Left lung (tissue), 10 donors: ENCODE data around the gene TOX2. TPM values are rescaled to one million over a fixed set of nuclear protein-coding genes. Genes with fewer than 3 reads are reported as not detected.

Source experiments
- ATAC-seq: fragments of 200-7000 bp; cut with Tn5 transposase; one replicate; pipeline ENCODE4 v1.9.1; 2020; ENCODE audit warnings: moderate library complexity
- DNase-seq, 4 donors: peaks; one replicate each; pipeline ENCODE4 v3.0.0-alpha.2; 2013 to 2020
- H3K27ac ChIP-seq, 2 donors: fragments of 200-600 bp; sonication (generic) in 1 of 2; one replicate each; pipeline versions ENCODE4 v1.5.0 to v1.8.0; 2020 to 2021
- H3K27me3 ChIP-seq, 2 donors: fragments of 200-600 bp; sonication (generic) in 1 of 2; one replicate each; pipeline versions ENCODE4 v1.5.0 to v1.8.0; 2020 to 2021
- H3K36me3 ChIP-seq, 2 donors: fragments of 200-600 bp; sonication (generic) in 1 of 2; one replicate each; pipeline versions ENCODE4 v1.5.0 to v1.8.0; 2020 to 2021
- H3K4me1 ChIP-seq, 2 donors: fragments of 200-600 bp; one replicate each; pipeline ENCODE4 v1.8.0; 2021
- H3K4me3 ChIP-seq, 2 donors: fragments of 200-600 bp; sonication (generic) in 1 of 2; one replicate each; pipeline versions ENCODE4 v1.5.0 to v1.8.0; 2020 to 2021; ENCODE audit warnings: mild to moderate bottlenecking in 1 of 2
- H3K9me3 ChIP-seq, 2 donors: fragments of 200-600 bp; sonication (generic) in 1 of 2; one replicate each; pipeline versions ENCODE4 v1.5.0 to v1.8.0; 2020 to 2021
- CTCF ChIP-seq, 2 donors: fragments of 200-600 bp; sonication (generic) in 1 of 2; IDR thresholded peaks; one replicate each; pipeline versions ENCODE4 v1.5.0 to v1.8.0; 2021; ENCODE audit warnings: antibody characterized with exemption in 2 of 2
- intact Hi-C, 2 donors: fragments of 100-400 bp; cut with DNase I; formaldehyde crosslinking; loops; one replicate each; pipeline versions ENCODE4 v1.11.2 to v1.14.2; 2022
- polyA plus RNA-seq, 6 donors: library from polyadenylated mRNA; unstranded; fragments of 120-200 nt; gene quantifications; one replicate each; pipeline ENCODE4 v1.2.1, GENCODE V29; 2013; ENCODE audit not compliant: insufficient read length in 6 of 6
- total RNA-seq, 2 donors: library from RNA; stranded (reverse); fragmentation: NEBNext Ultra II Directional; extraction: Animal tissue kit (Norgen Biotek cat#: 25700); gene quantifications; one replicate each; pipeline ENCODE4 v1.2.1, GENCODE V29; 2021
- donor health status: DM: no; HTN: yes; CAD: no.
- donor health status: DM: no; HTN: no; CAD: no.

The TOX2 gene
- total and polyA plus RNA-seq, 8 donors, result 14.5 to 61.1 (median 41.3) TPM

- intact Hi-C loops, result no loop called here
- Histone ChIP-seq H3K4me3 (no peak overlapping the region), H3K9me3 (no peaks in the 10 kb centered on the region), H3K36me3 (no peaks in the 10 kb centered on the region), H3K27me3 (peaks cover 10 to 59% of the 10 kb centered on the region in 2 donors), H3K27ac (no peak overlapping the region), H3K4me1 (no peaks in the 10 kb centered on the region)
- no peak for ATAC-seq
- no peak for TF ChIP-seq CTCF (IDR thresholded peaks at IDR 0.05)
- DNase-seq, result no peak
Measured at GRCh38 chr20:44113618-44114376, 199.1 kb downstream of the TOX2 start.

- ATAC-seq (no peak), DNase-seq (no peak)
- H3K27me3 ChIP-seq, result peaks cover 10 to 54% of the 10 kb centered on the region in 2 donors
- no peaks in the 10 kb centered on the region for H3K4me1 ChIP-seq
- intact Hi-C loops, result no loop called here
- no peaks in the 10 kb centered on the region for H3K9me3 ChIP-seq
- no peak overlapping the region for H3K27ac ChIP-seq
- H3K4me3 ChIP-seq, result no peak overlapping the region
- H3K36me3 ChIP-seq, result no peaks in the 10 kb centered on the region
- TF ChIP-seq CTCF (IDR thresholded peaks at IDR 0.05), result no peak
Measured at GRCh38 chr20:44115181-44115580, 200.5 kb downstream of the TOX2 start.

GRCh38 chr20:44115762-44116644 lies 201.4 kb downstream of the TOX2 start:
- Histone ChIP-seq H3K9me3 (no peaks in the 10 kb centered on the region), H3K36me3 (no peaks in the 10 kb centered on the region), H3K27ac (no peak overlapping the region), H3K4me3 (no peak overlapping the region), H3K4me1 (no peaks in the 10 kb centered on the region), H3K27me3 (peaks cover 10 to 46% of the 10 kb centered on the region in 2 donors)
- TF ChIP-seq CTCF (IDR thresholded peaks at IDR 0.05), result no peak
- no peak for ATAC-seq
- peak in 1 of 4 donors; percentile 74 for DNase-seq
- intact Hi-C loops, result loop anchor here in 1 of 2 donors (2.0 kb wide), 1 partner anchor 73 kb away; no protein-coding TSS in a partner anchor

- intact Hi-C loops, result loop anchor here in 1 of 2 donors (2.0 kb wide), 1 partner anchor 71 kb away; no protein-coding TSS in a partner anchor
Measured at GRCh38 chr20:44117296-44118184, 202.9 kb downstream of the TOX2 start.

More at GRCh38 chr20:44117296-44118184, 202.9 kb downstream of the TOX2 start:
- H3K36me3 ChIP-seq, result no peaks in the 10 kb centered on the region
- H3K9me3 ChIP-seq, result no peaks in the 10 kb centered on the region
- peaks cover 10 to 44% of the 10 kb centered on the region in 2 donors for H3K27me3 ChIP-seq
- TF ChIP-seq CTCF (IDR thresholded peaks at IDR 0.05), result no peak
- no peak overlapping the region for H3K27ac ChIP-seq
- DNase-seq (no peak), ATAC-seq (no peak)
- H3K4me3 ChIP-seq, result no peak overlapping the region
- H3K4me1 ChIP-seq, result no peaks in the 10 kb centered on the region
